NCI-H524 treated with DMSO at 0.1 percent for 48 hours (cell line): Measurements from ENCODE around the gene HSD17B4.
"Not testable (repeated sequence)": the region's sequence is repeated elsewhere in the genome, so short reads cannot be mapped to it uniquely, and the experiment has no call there.

Experiments used
- DNase-seq: peaks from one replicate; lab custom pipeline; 2025; lab: John Stamatoyannopoulos, UW

HSD17B4 gene

GRCh38 chr5:119435436-119436132, 16.7 kb upstream of the HSD17B4 start:
- no peak for DNase-seq

- DNase-seq = not testable (repeated sequence)
These were observed 14.3 kb upstream of the HSD17B4 start for GRCh38 chr5:119437785-119438586.

DNA sequence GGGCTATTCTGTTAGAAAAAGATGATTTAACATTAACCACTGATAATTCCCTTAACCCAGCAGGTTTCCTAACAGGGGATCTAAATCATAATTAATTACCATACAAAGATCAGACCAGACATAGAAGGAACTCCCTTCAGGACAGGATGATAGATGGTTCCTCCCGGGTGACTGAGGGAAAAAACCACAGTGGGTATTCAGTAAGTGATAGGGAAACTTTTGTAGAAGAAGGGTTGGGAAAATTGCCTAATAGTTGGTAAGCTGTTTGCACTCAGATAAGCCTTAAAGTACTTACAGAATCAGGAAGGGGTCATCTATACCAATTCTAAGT, 13.7 kb upstream of the HSD17B4 start:
- not testable (repeated sequence) for DNase-seq

DNA sequence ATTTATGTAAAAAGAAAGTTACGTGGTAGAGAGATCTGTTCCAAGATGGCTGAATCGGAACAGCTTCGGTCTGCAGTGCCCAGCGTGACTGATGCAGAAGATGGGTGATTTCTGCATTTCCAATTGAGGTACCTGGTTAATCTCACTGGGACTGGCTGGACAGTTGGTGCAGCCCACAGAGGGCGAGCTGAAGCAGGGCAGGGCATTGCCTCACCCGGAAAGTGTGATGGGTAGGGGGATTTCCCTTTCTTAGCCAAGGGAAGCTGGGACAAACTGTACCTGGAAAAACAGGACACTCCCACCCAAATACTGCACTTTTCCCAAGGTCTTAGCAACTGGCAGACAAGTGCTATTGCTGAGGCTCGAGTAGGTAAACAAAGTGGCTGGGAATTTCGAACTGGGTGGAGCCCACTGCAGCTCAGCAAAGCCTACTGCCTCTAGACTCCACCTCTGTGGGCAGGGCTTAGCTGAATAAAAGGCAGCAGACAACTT, 13.1 kb upstream of the HSD17B4 start:
- no peak for DNase-seq

GRCh38 chr5:119439632-119440031, 12.7 kb upstream of the HSD17B4 start:
- not testable (repeated sequence) for DNase-seq

- not testable (repeated sequence) for DNase-seq
These were observed 7.7 kb upstream of the HSD17B4 start for GRCh38 chr5:119444643-119445042.

DNA sequence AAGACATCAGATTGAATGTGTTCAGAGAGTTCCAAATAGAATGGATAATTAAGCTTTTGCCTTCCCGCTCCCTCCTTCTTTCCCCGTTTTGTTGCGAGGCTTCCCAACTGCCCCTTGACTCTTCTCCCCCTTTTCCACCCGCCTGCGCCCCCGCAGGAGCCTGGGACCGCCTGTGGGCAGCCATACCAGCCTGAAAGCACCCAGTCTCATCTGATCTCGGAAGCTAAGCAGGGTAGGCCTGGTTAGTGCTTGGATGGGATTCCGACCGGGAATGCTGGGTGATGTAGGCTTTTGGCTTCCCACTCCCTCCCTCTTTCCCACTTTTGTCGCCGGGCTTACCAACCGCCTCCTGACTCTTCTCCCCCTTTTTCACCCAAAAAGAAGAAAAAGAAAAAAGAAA, 6.8 kb upstream of the HSD17B4 start:
- DNase-seq = no peak

DNA sequence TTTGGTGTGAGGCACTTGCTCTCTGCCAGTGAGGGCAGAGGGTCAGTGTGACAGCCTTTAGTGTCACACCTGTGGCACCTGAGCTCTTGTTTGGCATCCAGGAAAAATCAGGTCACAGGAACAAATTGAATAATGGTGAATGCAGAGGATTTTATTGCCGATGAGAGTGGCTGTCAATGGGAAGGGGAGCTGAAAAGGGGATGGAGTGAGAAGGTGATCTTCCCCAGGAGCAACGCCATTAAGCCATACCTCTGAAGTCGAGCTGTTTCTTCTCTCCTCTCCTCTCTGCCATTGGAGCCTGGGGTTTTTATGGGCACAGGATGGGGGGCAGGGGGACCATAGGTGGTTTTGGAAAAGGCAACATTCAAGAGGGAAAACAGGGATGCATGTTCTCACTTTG, 2.4 kb upstream of the HSD17B4 start:
- DNase-seq = no peak

DNA sequence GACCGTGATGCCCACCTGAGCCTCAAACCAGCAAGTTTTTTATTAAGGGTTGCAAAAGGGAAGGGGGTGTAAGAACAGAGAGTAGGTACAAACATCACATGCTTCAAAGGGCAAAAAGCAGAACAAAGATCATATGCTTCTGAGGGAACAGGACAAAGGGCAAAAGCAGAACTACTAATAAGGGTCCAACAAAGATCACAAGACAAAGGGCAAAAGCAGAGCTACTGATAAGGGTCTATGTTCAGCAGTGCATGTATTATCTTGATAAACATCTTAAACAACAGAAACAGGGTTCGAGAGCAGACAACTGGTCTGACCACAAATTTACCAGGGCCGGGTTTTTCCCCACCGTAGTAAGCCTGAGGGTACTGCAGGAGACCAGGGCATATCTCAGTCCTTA, 1.7 kb upstream of the HSD17B4 start:
- not testable (repeated sequence) for DNase-seq

DNA sequence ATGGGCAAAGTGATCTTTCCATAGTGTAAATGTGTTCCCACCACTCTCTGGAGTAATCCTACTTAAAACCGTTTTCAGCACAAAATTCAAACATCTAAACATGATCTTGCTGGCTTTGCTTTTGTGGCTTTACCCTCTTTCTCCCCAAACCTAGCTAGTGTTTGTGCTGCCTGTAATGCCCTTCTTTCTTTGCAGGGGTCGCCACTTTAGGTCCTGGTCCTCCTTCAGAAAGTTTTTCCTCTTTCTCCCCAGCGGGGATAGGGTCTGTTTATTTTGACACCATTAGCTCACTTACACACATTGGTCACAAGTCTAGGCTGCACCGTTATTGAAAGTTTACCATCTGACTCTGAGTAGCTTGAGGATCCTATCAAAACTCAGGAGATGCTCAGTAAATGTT, 736 bp upstream of the HSD17B4 start:
- DNase-seq = no peak

DNA sequence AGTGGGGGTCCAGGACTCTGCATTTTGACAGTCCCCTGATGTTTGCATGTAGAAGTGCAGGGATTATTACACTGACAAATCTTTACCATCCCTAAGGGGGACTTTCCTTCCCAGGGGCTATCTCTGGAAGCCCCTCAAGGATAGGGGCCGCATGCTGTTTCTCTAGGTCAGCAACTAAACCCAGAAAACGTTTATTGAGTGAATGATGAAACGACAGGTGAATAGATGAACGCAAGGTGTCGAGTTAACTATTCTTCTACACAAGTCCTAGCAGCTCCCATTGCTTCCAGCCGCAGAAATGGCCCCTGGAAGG, 281 bp upstream of the HSD17B4 start:
- no peak for DNase-seq

DNA sequence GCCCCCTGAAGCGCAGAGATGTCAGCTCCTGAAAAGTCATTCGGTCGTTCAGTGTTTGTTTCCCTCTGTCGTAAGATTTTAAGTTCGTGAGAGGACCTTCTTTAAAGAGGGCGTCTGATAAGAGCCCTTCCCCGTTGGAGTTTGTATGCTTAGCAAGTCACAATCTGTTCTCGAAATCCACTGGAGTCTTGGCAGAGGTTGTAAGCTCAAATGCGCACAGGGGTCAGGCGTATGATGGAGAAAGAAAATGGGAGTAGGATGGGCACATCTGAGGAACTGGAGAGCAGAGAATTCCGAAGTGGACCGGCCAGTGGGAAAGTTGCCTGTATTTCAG, 710 bp downstream of the HSD17B4 start:
- DNase-seq = peak; percentile 22

GRCh38 chr5:119454171-119454570, 1.9 kb downstream of the HSD17B4 start:
- DNase-seq = no peak

- no peak for DNase-seq
These were observed 6.8 kb downstream of the HSD17B4 start for GRCh38 chr5:119458911-119459632.

DNA sequence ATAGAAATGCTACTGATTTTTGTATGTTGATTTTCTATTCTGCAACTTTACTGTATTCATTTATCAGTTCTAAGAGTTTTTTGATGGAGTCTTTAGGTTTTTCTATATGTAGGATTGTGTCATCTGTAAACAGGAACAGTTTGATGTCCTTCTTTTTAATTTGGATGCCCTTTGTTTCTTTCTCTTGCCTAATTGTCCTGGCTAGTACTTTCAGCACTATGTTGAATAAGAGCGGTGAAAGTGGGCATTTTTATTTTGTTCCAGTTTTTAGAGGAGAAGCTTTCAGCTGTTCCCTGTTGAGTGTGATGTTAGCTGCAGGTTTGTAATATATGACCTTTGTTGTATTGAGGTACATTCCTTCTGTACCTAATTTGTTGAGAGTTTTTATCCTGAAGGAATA, 13.3 kb downstream of the HSD17B4 start:
- DNase-seq = no peak

DNA sequence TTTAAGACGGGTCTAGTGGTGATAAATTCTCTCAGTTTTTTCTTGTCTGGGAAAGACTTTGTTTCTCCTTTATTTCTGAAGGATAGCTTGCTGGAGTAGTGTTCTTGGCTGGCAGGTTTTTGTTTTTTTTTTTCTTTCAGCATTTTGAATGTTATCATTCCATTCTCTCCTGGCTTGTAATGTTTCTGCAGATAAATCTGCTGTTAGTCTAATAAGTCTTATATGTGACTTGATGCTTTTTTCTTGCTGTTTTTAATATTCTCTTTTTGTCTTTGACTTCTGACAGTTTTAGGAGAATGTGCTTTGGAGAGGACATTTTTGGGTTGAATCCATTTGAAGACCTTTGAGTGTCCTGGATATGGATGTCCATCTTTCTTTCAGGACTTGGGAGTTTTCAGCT, 16.0 kb downstream of the HSD17B4 start:
- DNase-seq = no peak

GRCh38 chr5:119470105-119470763, 17.9 kb downstream of the HSD17B4 start:
- no peak for DNase-seq

DNA sequence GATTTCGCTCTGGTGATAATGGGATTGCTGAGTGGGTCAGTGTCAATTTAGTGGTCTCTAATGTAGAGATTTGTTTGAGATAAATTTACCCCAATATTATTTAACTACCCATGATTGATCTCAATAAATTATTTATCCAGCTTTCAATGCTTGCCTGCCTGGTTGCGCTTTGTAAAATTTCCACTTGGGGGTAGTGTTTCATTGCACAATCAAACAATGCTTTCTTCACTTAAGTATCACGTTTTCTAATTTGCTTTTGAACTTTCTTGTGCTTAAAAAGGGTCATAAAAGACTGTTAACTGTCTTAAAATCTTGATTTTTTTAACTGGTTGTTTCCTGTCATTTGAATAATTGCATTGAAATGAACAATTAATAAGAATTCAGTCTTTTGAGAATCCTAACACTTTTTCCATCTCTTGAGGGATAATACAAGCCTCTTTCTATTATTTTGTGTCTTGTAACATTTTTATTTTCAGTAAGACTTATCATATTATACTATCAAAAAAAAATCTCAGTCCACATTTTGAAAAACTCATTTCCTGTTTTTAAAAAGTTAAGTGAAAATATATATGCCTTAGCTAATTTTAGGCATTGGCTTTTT, 18.7 kb downstream of the HSD17B4 start:
- DNase-seq = no peak

GRCh38 chr5:119473241-119473640, 20.9 kb downstream of the HSD17B4 start:
- DNase-seq = no peak

- no peak for DNase-seq
These were observed 24.0 kb downstream of the HSD17B4 start for GRCh38 chr5:119476341-119476740.

GRCh38 chr5:119478781-119479180, 26.5 kb downstream of the HSD17B4 start:
- no peak for DNase-seq

DNA sequence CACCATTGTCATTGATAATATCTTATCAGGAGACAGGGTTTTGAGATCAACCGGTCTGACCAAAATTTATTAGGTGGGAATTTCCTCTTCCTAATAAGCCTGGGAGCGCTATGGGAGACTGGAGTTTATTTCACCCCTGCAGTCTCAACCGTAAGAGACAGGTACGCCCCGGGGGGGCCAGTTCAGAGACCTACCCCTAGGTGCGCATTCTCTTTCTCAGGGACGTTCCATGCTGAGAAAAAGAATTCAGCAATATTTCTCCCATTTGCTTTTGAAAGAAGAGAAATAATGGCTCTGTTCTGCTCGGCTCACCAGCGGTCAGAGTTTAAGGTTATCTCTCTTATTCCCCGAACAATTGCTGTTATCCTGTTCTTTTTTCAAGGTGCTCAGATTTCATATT, 28.3 kb downstream of the HSD17B4 start:
- not testable (repeated sequence) for DNase-seq
